Measurements from ENCODE around the gene MBP. TPM values are rescaled to one million over a fixed set of nuclear protein-coding genes. Genes with fewer than 3 reads are reported as not detected.

MBP gene
- polyA plus RNA-seq, 1 donor: 28.8 TPM

- WGBS (ENCODE audit: insufficient coverage, low lambda C conversion rate): no CpG with 5 or more reads among the region's 2 CpGs
- Histone ChIP-seq H3K4me3 (ENCODE audit: low read length) (no peak overlapping the region), H3K9me3 (ENCODE audit: control insufficient read depth, low read depth, low read length) (no peaks in the 10 kb centered on the region), H3K27me3 (ENCODE audit: control insufficient read depth, insufficient read depth, low read length) (no peaks in the 10 kb centered on the region), H3K27ac (ENCODE audit: low read length) (no peak overlapping the region), H3K36me3 (ENCODE audit: control insufficient read depth, insufficient read depth, low read length) (no peaks in the 10 kb centered on the region), H3K4me1 (ENCODE audit: control insufficient read depth, insufficient read depth, low read length) (peaks cover 2% of the 10 kb centered on the region)
- DNase-seq: no peak
These were observed 10.6 kb upstream of the MBP start for GRCh38 chr18:77143196-77143595.

GRCh38 chr18:77141401-77142118 lies 9.0 kb upstream of the MBP start:
- DNase-seq: no peak
- no peaks in the 10 kb centered on the region for H3K36me3 ChIP-seq (ENCODE audit: control insufficient read depth, insufficient read depth, low read length)
- no peak overlapping the region for H3K27ac ChIP-seq (ENCODE audit: low read length)
- no CpG with 5 or more reads among the region's 8 CpGs for WGBS (ENCODE audit: insufficient coverage, low lambda C conversion rate)
- no peaks in the 10 kb centered on the region for H3K9me3 ChIP-seq (ENCODE audit: control insufficient read depth, low read depth, low read length)
- H3K27me3 ChIP-seq (ENCODE audit: control insufficient read depth, insufficient read depth, low read length): no peaks in the 10 kb centered on the region
- H3K4me1 ChIP-seq (ENCODE audit: control insufficient read depth, insufficient read depth, low read length): peaks cover 2% of the 10 kb centered on the region
- H3K4me3 ChIP-seq (ENCODE audit: low read length): no peak overlapping the region

DNA sequence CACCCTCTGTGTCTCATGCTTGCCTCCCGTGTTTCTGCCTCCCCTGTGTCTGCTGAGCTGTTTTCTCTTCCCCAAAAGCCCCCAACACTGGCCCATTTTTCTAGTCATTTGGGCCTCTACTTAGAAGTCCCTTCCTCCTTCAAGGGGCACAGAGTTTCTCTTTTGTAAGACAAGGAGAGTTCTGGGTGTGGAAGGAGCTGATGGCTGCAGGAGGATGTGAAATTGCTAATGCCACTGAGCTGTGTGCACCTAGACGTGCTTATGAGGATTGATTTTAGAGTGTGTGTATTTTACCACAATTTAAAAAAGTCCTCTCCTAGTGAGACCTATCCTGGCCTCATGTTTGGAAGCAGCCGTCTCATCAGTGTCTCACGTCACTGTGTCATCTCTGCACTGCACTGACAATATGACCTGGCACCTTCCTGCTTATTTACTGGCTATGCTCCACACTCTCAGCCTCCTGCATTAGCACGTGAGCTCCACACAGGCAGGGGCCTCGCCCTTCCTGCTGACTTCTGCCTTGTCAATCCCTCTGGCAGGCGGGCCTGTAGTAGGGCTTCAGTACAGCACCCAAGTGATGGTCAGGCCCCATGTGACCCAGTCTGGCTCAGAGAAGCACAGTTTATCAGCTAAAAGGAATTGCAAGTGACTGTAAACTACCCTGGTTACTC lies 8.0 kb upstream of the MBP start:
- no peaks in the 10 kb centered on the region for H3K9me3 ChIP-seq (ENCODE audit: control insufficient read depth, low read depth, low read length)
- H3K27ac ChIP-seq (ENCODE audit: low read length): no peak overlapping the region
- no peaks in the 10 kb centered on the region for H3K27me3 ChIP-seq (ENCODE audit: control insufficient read depth, insufficient read depth, low read length)
- peak; percentile 43 to 69 for DNase-seq
- H3K4me3 ChIP-seq (ENCODE audit: low read length): no peak overlapping the region
- H3K36me3 ChIP-seq (ENCODE audit: control insufficient read depth, insufficient read depth, low read length): no peaks in the 10 kb centered on the region
- no CpG with 5 or more reads among the region's 7 CpGs for WGBS (ENCODE audit: insufficient coverage, low lambda C conversion rate)
- peaks cover 2% of the 10 kb centered on the region for H3K4me1 ChIP-seq (ENCODE audit: control insufficient read depth, insufficient read depth, low read length)

- no peaks in the 10 kb centered on the region for H3K27me3 ChIP-seq (ENCODE audit: control insufficient read depth, insufficient read depth, low read length)
- H3K4me3 ChIP-seq (ENCODE audit: low read length): no peak overlapping the region
- H3K27ac ChIP-seq (ENCODE audit: low read length): no peak overlapping the region
- no CpG with 5 or more reads among the region's 5 CpGs for WGBS (ENCODE audit: insufficient coverage, low lambda C conversion rate)
- H3K36me3 ChIP-seq (ENCODE audit: control insufficient read depth, insufficient read depth, low read length): no peaks in the 10 kb centered on the region
- H3K9me3 ChIP-seq (ENCODE audit: control insufficient read depth, low read depth, low read length): no peaks in the 10 kb centered on the region
- DNase-seq: no peak
- H3K4me1 ChIP-seq (ENCODE audit: control insufficient read depth, insufficient read depth, low read length): peaks cover 2% of the 10 kb centered on the region
These were observed 7.4 kb upstream of the MBP start for GRCh38 chr18:77140030-77140429.

DNA sequence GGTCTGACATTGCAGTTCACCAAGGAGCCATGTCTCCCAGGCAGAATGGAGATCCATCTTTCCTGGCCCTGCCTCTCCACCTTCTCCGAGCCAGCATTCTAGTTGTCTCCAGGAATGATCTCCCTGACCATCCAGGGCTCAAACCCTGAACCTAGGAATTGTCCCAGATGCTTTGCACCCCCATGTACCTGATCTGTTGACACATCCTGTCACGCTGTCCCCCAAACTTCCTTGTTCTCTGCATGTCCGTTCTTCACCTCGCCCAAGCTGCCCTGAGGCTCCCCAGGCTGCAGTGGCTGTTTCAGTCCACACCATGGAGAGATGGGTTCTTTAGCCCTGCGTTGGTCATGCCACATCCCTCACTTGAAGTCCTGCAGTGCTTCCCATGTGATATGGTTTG lies 7.0 kb upstream of the MBP start:
- H3K4me3 ChIP-seq (ENCODE audit: low read length): no peak overlapping the region
- no peaks in the 10 kb centered on the region for H3K27me3 ChIP-seq (ENCODE audit: control insufficient read depth, insufficient read depth, low read length)
- H3K9me3 ChIP-seq (ENCODE audit: control insufficient read depth, low read depth, low read length): no peaks in the 10 kb centered on the region
- peaks cover 2% of the 10 kb centered on the region for H3K4me1 ChIP-seq (ENCODE audit: control insufficient read depth, insufficient read depth, low read length)
- WGBS (ENCODE audit: insufficient coverage, low lambda C conversion rate): no CpG with 5 or more reads among the region's 5 CpGs
- H3K36me3 ChIP-seq (ENCODE audit: control insufficient read depth, insufficient read depth, low read length): no peaks in the 10 kb centered on the region
- no peak for DNase-seq
- H3K27ac ChIP-seq (ENCODE audit: low read length): no peak overlapping the region

GRCh38 chr18:77138270-77138669 lies 5.7 kb upstream of the MBP start:
- H3K4me3 ChIP-seq (ENCODE audit: low read length): no peak overlapping the region
- no peaks in the 10 kb centered on the region for H3K27me3 ChIP-seq (ENCODE audit: control insufficient read depth, insufficient read depth, low read length)
- H3K36me3 ChIP-seq (ENCODE audit: control insufficient read depth, insufficient read depth, low read length): no peaks in the 10 kb centered on the region
- no CpG with 5 or more reads among the region's 10 CpGs for WGBS (ENCODE audit: insufficient coverage, low lambda C conversion rate)
- peaks cover 5% of the 10 kb centered on the region for H3K4me1 ChIP-seq (ENCODE audit: control insufficient read depth, insufficient read depth, low read length)
- DNase-seq: no peak
- no peak overlapping the region for H3K27ac ChIP-seq (ENCODE audit: low read length)
- no peaks in the 10 kb centered on the region for H3K9me3 ChIP-seq (ENCODE audit: control insufficient read depth, low read depth, low read length)

DNA sequence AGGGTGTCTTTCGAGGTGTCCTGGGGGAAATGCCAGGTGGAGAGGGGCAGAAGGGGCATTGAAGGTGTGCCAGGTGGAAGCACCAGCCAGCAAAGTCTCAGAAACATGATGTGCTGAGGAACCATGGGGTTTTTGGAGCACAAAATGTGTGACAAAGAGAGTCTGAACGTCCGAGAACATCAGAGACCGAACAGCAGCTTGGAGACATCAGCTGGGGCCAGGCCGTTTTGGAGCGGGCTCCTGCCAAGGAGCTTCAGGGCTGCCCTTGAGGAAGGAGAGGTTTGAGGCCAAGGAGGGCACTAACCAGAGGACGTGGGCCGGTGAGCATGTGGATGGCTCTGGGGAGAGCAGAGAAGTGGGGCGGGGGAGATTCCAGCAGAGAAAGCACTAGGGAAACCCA lies 5.3 kb upstream of the MBP start:
- Histone ChIP-seq H3K4me3 (ENCODE audit: low read length) (no peak overlapping the region), H3K36me3 (ENCODE audit: control insufficient read depth, insufficient read depth, low read length) (no peaks in the 10 kb centered on the region), H3K27me3 (ENCODE audit: control insufficient read depth, insufficient read depth, low read length) (no peaks in the 10 kb centered on the region), H3K27ac (ENCODE audit: low read length) (no peak overlapping the region), H3K9me3 (ENCODE audit: control insufficient read depth, low read depth, low read length) (no peaks in the 10 kb centered on the region), H3K4me1 (ENCODE audit: control insufficient read depth, insufficient read depth, low read length) (peaks cover 8% of the 10 kb centered on the region)
- no CpG with 5 or more reads among the region's 9 CpGs for WGBS (ENCODE audit: insufficient coverage, low lambda C conversion rate)
- no peak for DNase-seq

DNA sequence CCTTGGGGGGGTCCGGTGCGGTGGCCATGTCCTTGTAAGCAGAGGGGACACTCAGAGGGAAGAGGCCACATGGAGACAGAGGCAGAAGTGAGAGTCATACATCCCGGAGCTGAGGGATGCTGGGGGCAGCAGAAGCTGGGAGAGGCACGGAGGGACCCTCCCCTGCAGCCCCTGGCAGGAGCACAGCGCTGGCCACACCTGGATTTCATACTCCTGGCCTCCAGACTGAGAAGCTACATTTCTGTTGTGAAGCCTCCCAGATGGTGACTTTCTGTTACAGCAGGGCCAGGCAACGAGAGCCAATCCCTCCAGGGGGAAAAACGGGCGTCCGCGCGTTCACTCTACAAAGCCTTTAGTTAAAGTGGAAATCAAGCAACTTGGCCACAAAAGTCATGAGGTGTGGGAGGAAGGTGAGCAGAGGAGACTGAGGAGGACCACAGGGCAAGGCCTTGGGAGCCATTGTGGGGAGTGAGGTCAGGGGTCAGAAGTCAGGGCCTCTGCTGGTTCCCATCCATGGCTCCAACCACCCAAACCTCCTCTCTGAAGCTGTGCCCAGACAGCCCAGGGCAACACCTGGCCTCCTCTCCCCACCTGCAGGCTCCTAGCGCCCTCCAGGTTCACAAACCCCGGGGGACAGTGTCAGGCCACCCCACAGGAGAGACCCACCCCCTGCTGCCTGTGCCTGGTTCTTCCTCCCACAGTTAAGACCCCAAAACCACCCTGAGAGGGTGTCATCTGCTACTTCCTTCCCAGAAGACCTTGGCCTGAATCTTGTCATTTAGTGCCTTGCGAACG lies 4.5 kb upstream of the MBP start:
- Histone ChIP-seq H3K36me3 (ENCODE audit: control insufficient read depth, insufficient read depth, low read length) (no peaks in the 10 kb centered on the region), H3K4me3 (ENCODE audit: low read length) (no peak overlapping the region), H3K27me3 (ENCODE audit: control insufficient read depth, insufficient read depth, low read length) (peaks cover under 1% of the 10 kb centered on the region), H3K9me3 (ENCODE audit: control insufficient read depth, low read depth, low read length) (no peaks in the 10 kb centered on the region), H3K4me1 (ENCODE audit: control insufficient read depth, insufficient read depth, low read length) (peaks cover 8% of the 10 kb centered on the region), H3K27ac (ENCODE audit: low read length) (no peak overlapping the region)
- no CpG with 5 or more reads among the region's 15 CpGs for WGBS (ENCODE audit: insufficient coverage, low lambda C conversion rate)
- no peak for DNase-seq

DNA sequence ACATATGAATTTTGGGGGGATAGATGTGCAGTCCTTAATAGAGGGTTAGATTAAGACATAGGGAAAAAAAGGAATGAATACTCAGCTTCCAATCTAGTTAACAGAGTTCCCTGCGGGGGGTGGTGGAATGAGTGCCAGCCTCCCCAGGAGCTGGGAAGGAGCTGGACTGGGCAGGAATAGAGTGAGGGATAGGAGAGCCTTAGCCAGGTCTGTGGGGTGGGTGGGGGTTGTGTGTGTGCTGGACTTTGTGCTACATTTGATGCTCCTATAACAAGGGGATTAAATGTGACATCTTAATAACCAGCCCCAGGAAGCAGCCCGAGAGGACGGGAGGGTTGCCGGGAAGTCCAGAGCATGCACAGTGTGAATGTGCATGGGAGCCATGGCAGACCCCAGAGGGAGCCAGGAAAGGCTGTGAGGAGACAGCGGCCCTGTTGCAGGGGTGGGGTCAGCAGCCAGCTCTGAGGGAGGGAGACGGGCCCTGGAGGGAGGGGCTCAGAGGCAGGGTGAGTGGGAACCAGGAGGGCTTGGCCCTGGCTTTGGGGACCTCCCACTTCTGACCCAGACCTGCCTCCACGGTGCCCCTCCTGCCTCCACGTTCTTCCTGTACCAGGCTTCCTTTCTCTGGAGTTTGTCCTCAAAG lies 3.6 kb upstream of the MBP start:
- no CpG with 5 or more reads among the region's 8 CpGs for WGBS (ENCODE audit: insufficient coverage, low lambda C conversion rate)
- no peaks in the 10 kb centered on the region for H3K36me3 ChIP-seq (ENCODE audit: control insufficient read depth, insufficient read depth, low read length)
- no peak overlapping the region for H3K4me3 ChIP-seq (ENCODE audit: low read length)
- no peak for DNase-seq
- no peak overlapping the region for H3K27ac ChIP-seq (ENCODE audit: low read length)
- H3K9me3 ChIP-seq (ENCODE audit: control insufficient read depth, low read depth, low read length): no peaks in the 10 kb centered on the region
- peaks cover 8% of the 10 kb centered on the region for H3K4me1 ChIP-seq (ENCODE audit: control insufficient read depth, insufficient read depth, low read length)
- H3K27me3 ChIP-seq (ENCODE audit: control insufficient read depth, insufficient read depth, low read length): peaks cover 2% of the 10 kb centered on the region

GRCh38 chr18:77135339-77136075 lies 2.9 kb upstream of the MBP start:
- Histone ChIP-seq H3K36me3 (ENCODE audit: control insufficient read depth, insufficient read depth, low read length) (no peaks in the 10 kb centered on the region), H3K27me3 (ENCODE audit: control insufficient read depth, insufficient read depth, low read length) (peaks cover 2% of the 10 kb centered on the region), H3K4me1 (ENCODE audit: control insufficient read depth, insufficient read depth, low read length) (peaks cover 8% of the 10 kb centered on the region), H3K4me3 (ENCODE audit: low read length) (no peak overlapping the region), H3K27ac (ENCODE audit: low read length) (no peak overlapping the region), H3K9me3 (ENCODE audit: control insufficient read depth, low read depth, low read length) (no peaks in the 10 kb centered on the region)
- no peak for DNase-seq
- no CpG with 5 or more reads among the region's 16 CpGs for WGBS (ENCODE audit: insufficient coverage, low lambda C conversion rate)

All from large intestine (tissue), 3 donors.